Spleen (tissue), 11 donors: ENCODE data around the gene MPP7. TPM values are rescaled to one million over a fixed set of nuclear protein-coding genes. Genes with fewer than 3 reads are reported as not detected.

Source experiments
- DNase-seq: peaks from one replicate; pipeline ENCODE4 v3.0.0-alpha.2; 2020
- H3K27ac ChIP-seq, 8 donors: fragments of 200-600 bp; sonication (generic) in 7 of 8; 1 replicate in 4 of 8; 2 replicates in 4 of 8; pipeline versions ENCODE4 v1.5.0 to v1.8.0; 2016 to 2021; ENCODE audit warnings: inconsistent platforms in 4 of 8, mild to moderate bottlenecking in 4 of 8, moderate library complexity in 1 of 8
- H3K27me3 ChIP-seq, 7 donors: fragments of 200-600 bp; sonication (generic) in 6 of 7; replicated peaks in 1 of 7; 1 replicate in 4 of 7; 2 replicates in 3 of 7; pipeline versions ENCODE4 v1.5.0 to v1.8.0; 2016 to 2021; ENCODE audit warnings: inconsistent platforms in 3 of 7, mild to moderate bottlenecking in 1 of 7
- H3K36me3 ChIP-seq, 6 donors: fragments of 200-600 bp; sonication (generic) in 5 of 6; 1 replicate in 4 of 6; 2 replicates in 2 of 6; pipeline versions ENCODE4 v1.5.0 to v1.8.0; 2016 to 2021; ENCODE audit warnings: inconsistent platforms in 2 of 6
- H3K4me1 ChIP-seq, 6 donors: fragments of 200-600 bp; sonication (generic) in 5 of 6; 1 replicate in 3 of 6; 2 replicates in 3 of 6; pipeline versions ENCODE4 v1.5.0 to v1.8.0; 2016 to 2021; ENCODE audit warnings: inconsistent platforms in 3 of 6
- H3K4me3 ChIP-seq, 8 donors: fragments of 200-600 bp; sonication (generic) in 7 of 8; 1 replicate in 4 of 8; 2 replicates in 4 of 8; pipeline versions ENCODE4 v1.5.0 to v1.8.0; 2016 to 2021; ENCODE audit warnings: inconsistent platforms in 4 of 8, mild to moderate bottlenecking in 4 of 8, moderate library complexity in 2 of 8
- H3K9me3 ChIP-seq, 8 donors: fragments of 200-600 bp; sonication (generic) in 7 of 8; 1 replicate in 4 of 8; 2 replicates in 4 of 8; pipeline versions ENCODE4 v1.5.0 to v1.8.0; 2016 to 2021; ENCODE audit warnings: inconsistent platforms in 4 of 8
- POLR2A ChIP-seq, 3 donors: fragments of 450-650 bp; IDR thresholded peaks; one replicate each; pipeline ENCODE4 v1.5.1; 2017; ENCODE audit warnings: antibody characterized with exemption in 3 of 3, mild to moderate bottlenecking in 1 of 3
- POLR2AphosphoS5 ChIP-seq, 3 donors: sonication (generic); formaldehyde crosslinking; IDR thresholded peaks; one replicate each; pipeline ENCODE4 v1.5.1; 2017; ENCODE audit warnings: antibody characterized with exemption in 3 of 3
- WGBS, 5 donors: extraction: QIAGEN DNeasy Blood & Tissue Kit in 3 of 5; methylation state at CpG; one replicate each; pipeline versions ENCODE4 v1.1.5 to v1.1.7; 2013 to 2018; 5-methylcytosine and 5-hydroxymethylcytosine counted together
- intact Hi-C: fragments of 100-400 bp; cut with DNase I; formaldehyde crosslinking; loops from one replicate; pipeline ENCODE4 v1.15.0; 2023; ENCODE audit warnings: low total_unique reads
- polyA plus RNA-seq, 3 donors: library from polyadenylated mRNA; stranded (reverse); fragments of 200-250 nt; gene quantifications; one replicate each; pipeline ENCODE4 v1.2.1, GENCODE V29; 2013
- total RNA-seq, 7 donors: library from RNA; depleted of rRNA in 3 of 7; stranded (reverse); fragments of >200 nt in 3 of 7; fragmentation: NEBNext Ultra II Directional in 4 of 7; extraction: Animal tissue kit (Norgen Biotek cat#: 25700) in 4 of 7; gene quantifications; one replicate each; pipeline versions ENCODE4 v1.1.0 to v1.2.1, GENCODE V29; 2016 to 2021
- TF ChIP-seq, protein P1 (sequence below), 11 experiments: fragments of 200-600 bp in 7 of 11; fragments of 450-650 bp in 4 of 11; sonication (generic) in 4 of 11; IDR thresholded peaks in 8 of 11; conservative IDR thresholded peaks in 3 of 11; 1 replicate in 7 of 11; 2 replicates in 4 of 11; pipeline versions ENCODE4 v1.4.0 to v1.8.0; 2016 to 2021; ENCODE audit warnings: antibody characterized with exemption in 11 of 11, inconsistent platforms in 4 of 11, mild to moderate bottlenecking in 1 of 11
- donor health status: healthy with polysubstance abuse.
- donor health status: DM: no; HTN: no; CAD: no; lungs with moderate emphysema.
- donor health status: DM: no; HTN: no; CAD: no.
- donor health status: Bipolar disorder and iron deficiency.
- donor health status: healthy.
- donor health status: DM: no; HTN: no; CAD: no.
- donor health status: DM: yes; HTN: yes; CAD: no.

The MPP7 gene
- total and polyA plus RNA-seq, 10 donors = 0.48 to 11.5 (median 6.8) TPM

DNA sequence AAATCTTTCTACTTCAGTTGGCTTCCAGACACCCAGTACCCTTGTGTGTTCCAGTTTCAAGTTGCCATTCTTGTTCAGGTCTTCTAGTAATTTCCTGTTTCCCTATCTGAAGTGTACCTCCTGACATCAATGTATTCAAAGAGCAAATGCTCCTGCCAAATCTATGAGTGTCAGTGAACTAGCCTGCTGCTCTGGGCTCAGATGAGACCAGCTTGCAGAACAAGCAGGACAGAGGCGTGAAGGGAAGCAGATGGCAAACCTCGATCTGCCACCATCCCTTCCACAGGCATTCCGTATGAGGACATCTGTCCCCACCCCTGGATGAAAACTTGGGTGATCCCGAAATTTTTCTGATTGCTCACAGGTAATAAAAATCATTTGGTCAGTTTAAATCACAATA is 4.4 kb upstream of the MPP7 start:
- intact Hi-C loops = loop anchor here (10.0 kb wide), 1 partner anchor 68 kb away; no protein-coding TSS in a partner anchor
- Histone ChIP-seq H3K27me3 (peaks cover 0 to 39% (median 16%) of the 10 kb centered on the region in 7 donors), H3K4me1 (peaks cover 5 to 33% (median 12%) of the 10 kb centered on the region in 6 donors), H3K4me3 (no peak overlapping the region), H3K36me3 (no peaks in the 10 kb centered on the region), H3K9me3 (no peaks in the 10 kb centered on the region), H3K27ac (no peak overlapping the region)
- 69 to 89% (median 74%) methylated on average over 4 of the region's 4 CpGs for WGBS, 5 donors
- TF ChIP-seq POLR2A (IDR thresholded peaks at IDR 0.05) (no peak), POLR2AphosphoS5 (IDR thresholded peaks at IDR 0.05) (no peak)
- TF ChIP-seq, protein P1, sequence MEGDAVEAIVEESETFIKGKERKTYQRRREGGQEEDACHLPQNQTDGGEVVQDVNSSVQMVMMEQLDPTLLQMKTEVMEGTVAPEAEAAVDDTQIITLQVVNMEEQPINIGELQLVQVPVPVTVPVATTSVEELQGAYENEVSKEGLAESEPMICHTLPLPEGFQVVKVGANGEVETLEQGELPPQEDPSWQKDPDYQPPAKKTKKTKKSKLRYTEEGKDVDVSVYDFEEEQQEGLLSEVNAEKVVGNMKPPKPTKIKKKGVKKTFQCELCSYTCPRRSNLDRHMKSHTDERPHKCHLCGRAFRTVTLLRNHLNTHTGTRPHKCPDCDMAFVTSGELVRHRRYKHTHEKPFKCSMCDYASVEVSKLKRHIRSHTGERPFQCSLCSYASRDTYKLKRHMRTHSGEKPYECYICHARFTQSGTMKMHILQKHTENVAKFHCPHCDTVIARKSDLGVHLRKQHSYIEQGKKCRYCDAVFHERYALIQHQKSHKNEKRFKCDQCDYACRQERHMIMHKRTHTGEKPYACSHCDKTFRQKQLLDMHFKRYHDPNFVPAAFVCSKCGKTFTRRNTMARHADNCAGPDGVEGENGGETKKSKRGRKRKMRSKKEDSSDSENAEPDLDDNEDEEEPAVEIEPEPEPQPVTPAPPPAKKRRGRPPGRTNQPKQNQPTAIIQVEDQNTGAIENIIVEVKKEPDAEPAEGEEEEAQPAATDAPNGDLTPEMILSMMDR (IDR thresholded peaks at IDR 0.05 in 8 of 11, conservative IDR thresholded peaks at IDR 0.05 in 3 of 11) = no peak
- no peak for DNase-seq

DNA sequence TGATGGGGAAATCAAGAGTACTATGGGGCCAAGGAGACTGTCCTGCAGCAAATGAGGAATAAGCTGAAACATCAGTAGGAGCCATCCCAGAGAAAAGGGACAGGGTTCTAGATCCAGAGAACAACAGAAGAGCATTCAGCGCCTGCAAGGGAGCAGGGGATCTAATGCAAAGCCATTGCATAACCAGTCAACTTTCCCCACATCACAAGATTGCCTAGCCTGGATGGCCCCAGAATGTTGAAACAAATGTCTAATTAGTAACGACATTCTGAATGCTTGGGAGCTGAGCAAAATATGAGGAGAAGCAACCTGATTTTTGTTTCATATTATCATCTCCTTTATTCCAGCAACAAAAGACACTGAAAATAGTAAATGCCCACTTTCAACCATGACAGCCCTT is 2.7 kb upstream of the MPP7 start:
- 44 to 84% (median 61%) methylated on average over 2 of the region's 2 CpGs for WGBS, 5 donors

DNA sequence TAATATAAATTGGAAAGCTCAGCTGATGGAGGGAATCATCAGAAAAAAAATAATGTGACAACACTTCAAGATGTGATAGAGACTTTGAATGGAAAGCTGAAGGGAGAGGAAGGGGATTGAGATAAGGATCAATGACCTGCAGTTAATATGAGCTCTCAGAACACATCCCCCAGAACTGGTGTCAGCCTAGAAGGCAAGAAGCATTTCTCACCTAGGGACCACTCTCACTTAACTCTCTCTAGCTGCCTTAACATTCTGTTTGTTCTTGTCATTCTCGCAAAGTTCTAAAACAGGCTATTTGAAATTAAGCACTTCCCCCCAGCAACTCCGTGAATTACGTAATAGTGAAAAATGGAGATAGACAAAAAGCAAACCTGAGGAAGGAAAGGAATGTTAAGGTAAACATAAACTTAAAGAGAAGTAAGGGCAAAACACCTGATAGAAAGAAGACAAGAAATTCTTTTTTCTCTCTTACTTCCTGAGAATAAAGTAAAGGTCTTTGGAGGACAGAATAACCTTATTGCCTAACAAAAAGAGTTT is 1.2 kb upstream of the MPP7 start:
- no peaks in the 10 kb centered on the region for H3K36me3 ChIP-seq
- WGBS, 5 donors = 14 to 29% (median 22%) methylated on average over 3 of the region's 3 CpGs
- H3K9me3 ChIP-seq = no peaks in the 10 kb centered on the region
- peaks cover 5 to 58% (median 19%) of the 10 kb centered on the region in 6 donors for H3K4me1 ChIP-seq
- peak overlapping the region in 2 of 8 donors; percentile 81 to 84 for H3K4me3 ChIP-seq
- intact Hi-C loops = loop anchor here (10.0 kb wide), 1 partner anchor 71 kb away; no protein-coding TSS in a partner anchor
- no peak for DNase-seq
- TF ChIP-seq POLR2A (IDR thresholded peaks at IDR 0.05) (no peak), POLR2AphosphoS5 (IDR thresholded peaks at IDR 0.05) (no peak)
- TF ChIP-seq, protein P1 (IDR thresholded peaks at IDR 0.05 in 8 of 11, conservative IDR thresholded peaks at IDR 0.05 in 3 of 11) = no peak
- peaks cover 0 to 32% (median 14%) of the 10 kb centered on the region in 7 donors for H3K27me3 ChIP-seq
- peak overlapping the region in 4 of 8 donors; percentile 91 to 97 (median 94) for H3K27ac ChIP-seq

More for the DNA sequence above, 2.7 kb upstream of the MPP7 start:
- peaks cover 5 to 48% (median 19%) of the 10 kb centered on the region in 6 donors for H3K4me1 ChIP-seq
- intact Hi-C loops = loop anchor here (10.0 kb wide), 1 partner anchor 69 kb away; no protein-coding TSS in a partner anchor
- H3K36me3 ChIP-seq = no peaks in the 10 kb centered on the region
- no peaks in the 10 kb centered on the region for H3K9me3 ChIP-seq
- TF ChIP-seq, protein P1 (IDR thresholded peaks at IDR 0.05 in 8 of 11, conservative IDR thresholded peaks at IDR 0.05 in 3 of 11) = no peak
- no peak overlapping the region for H3K4me3 ChIP-seq
- DNase-seq = no peak
- no peak overlapping the region for H3K27ac ChIP-seq
- peaks cover 0 to 39% (median 16%) of the 10 kb centered on the region in 7 donors for H3K27me3 ChIP-seq

DNA sequence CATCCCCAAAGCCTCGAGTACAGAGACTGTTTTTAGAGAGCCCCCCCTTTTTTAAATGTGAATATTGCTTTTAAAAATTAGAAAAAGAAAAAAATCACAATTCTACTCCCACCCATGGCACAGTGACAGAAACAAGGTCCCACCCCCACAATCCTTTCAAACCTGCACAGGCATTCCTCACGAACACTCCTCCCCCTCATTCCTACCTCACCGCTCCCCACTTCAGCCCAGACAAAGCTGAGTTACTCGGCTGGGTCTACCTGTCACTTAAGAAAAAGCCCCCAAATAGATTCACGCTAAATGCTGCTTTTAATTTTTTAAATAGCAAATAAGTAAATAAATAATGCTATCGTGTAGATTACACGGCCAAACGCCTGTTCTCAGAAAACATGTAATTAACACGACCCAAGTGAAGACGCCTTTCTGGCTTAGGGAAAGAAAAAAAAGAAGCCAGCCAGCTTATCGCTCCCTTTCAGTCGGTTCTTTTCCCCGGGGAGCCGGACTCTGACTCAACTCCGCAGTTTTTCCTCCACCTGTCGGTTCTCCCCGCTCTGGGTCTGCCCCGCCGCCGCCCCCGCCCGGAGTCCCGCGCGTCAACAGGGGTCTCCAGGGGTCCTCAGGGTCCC is 739 bp downstream of the MPP7 start:
- Histone ChIP-seq H3K27me3 (peaks cover 0 to 31% (median 11%) of the 10 kb centered on the region in 7 donors), H3K27ac (peak overlapping the region; percentile 69 to 97 (median 90)), H3K9me3 (no peaks in the 10 kb centered on the region), H3K36me3 (no peaks in the 10 kb centered on the region), H3K4me1 (peaks cover 5 to 70% (median 19%) of the 10 kb centered on the region in 6 donors), H3K4me3 (peak overlapping the region; percentile 65 to 91 (median 81))
- 1 to 3% (median 2%) methylated on average over 25 of the region's 25 CpGs for WGBS, 5 donors
- intact Hi-C loops = loop anchor here (10.0 kb wide), 1 partner anchor 73 kb away; no protein-coding TSS in a partner anchor
- DNase-seq = no peak
- TF ChIP-seq POLR2AphosphoS5 (IDR thresholded peaks at IDR 0.05) = no peak
- no peak for TF ChIP-seq POLR2A (IDR thresholded peaks at IDR 0.05)
- TF ChIP-seq, protein P1 (IDR thresholded peaks at IDR 0.05 in 8 of 11, conservative IDR thresholded peaks at IDR 0.05 in 3 of 11) = no peak
